Erythroblast (primary cell): Measurements from ENCODE around the gene RNF39.

ENCODE experiments used
- GATA1 ChIP-seq: IDR thresholded peaks from 2 replicates; pipeline ENCODE4 v1.6.1; 2011; ENCODE audit warnings: low read depth, mild to moderate bottlenecking, control low read depth, low read length, moderate library complexity
- POLR2A ChIP-seq: IDR thresholded peaks from 2 replicates; pipeline ENCODE4 v1.6.1; 2011; ENCODE audit warnings: mild to moderate bottlenecking, low read length

DNA sequence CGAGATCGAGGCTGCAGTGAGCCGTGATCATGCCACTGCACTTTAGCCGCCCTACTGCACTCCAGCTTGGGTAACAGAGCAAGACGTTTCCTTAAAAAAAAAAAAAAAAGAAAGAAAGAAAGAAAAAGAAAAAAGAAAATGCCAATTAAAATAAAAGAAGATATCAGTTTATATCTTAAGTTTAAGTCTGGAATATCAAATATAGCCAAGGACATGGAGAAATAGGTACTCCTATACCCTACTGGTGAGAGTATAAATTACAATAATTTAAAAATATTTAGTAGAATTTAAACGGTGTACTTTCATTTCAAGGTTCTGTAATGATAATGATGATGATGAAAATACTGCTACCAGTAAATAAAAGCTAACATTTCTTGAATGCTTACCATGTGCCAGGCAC lies 41.2 kb upstream of the RNF39 start:
- TF ChIP-seq POLR2A (no peak), GATA1 (no peak)
